ENCODE measurements around the gene TGFBI.
"Not testable (repeated sequence)": the region's sequence is repeated elsewhere in the genome, so short reads cannot be mapped to it uniquely, and the experiment has no call there.

Gene TGFBI

DNA sequence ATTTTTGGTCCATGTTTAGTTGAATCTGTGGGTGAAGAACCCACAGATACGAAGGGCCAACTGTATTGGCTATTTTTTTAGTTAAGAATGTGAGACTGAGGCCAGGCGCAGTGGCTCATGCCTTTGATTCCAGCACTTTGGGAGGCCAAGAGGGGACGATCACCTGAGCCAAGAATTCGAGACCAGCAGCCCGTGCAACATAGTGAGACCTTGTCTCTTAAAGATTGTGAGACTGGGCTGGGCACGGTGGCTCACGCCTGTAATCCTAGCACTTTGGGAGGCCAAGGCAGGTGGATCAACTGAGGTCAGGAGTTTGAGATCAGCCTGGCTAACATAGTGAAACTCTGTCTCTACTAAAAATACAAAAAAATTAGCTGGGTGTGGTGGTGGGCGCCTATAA, 16.2 kb downstream of the TGFBI start:
- not testable (repeated sequence) for DNase-seq (ENCODE audit: low read depth in 2 of 2)

DNA sequence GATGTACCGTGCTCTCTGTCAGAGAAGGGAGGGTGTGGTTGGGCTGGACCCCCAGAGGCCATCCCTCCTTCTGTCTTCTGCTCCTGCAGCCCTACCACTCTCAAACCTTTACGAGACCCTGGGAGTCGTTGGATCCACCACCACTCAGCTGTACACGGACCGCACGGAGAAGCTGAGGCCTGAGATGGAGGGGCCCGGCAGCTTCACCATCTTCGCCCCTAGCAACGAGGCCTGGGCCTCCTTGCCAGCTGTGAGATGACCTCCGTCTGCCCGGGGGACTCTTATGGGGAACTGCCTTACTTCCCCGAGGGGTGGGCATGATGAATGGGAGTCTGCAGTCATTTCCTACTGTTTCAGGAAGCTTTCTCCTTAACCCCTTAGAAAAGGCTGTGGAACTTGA, 17.5 kb downstream of the TGFBI start:
- DNase-seq (ENCODE audit: low read depth in 2 of 2) = no peak

DNA sequence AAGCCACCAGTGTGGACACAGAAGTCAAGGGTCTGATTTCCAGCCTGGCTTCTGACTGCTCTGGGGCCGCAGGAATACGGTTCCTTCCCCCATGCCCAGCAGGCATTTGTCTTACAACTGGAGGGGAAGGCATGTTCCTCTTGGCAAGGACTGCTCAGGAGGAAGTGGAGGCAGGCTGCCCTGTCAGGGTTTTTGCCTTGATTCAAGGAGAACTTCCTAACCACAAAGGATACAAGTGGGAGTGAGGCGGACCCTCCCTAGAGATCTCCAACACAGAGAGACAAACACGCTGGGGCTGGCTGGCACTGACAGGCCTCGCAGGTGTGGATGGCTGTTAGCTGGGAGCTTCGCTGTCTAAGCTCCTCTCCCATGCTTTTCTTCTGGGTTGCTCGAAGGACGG, 19.1 kb downstream of the TGFBI start:
- DNase-seq (ENCODE audit: low read depth in 2 of 2) = no peak

DNA sequence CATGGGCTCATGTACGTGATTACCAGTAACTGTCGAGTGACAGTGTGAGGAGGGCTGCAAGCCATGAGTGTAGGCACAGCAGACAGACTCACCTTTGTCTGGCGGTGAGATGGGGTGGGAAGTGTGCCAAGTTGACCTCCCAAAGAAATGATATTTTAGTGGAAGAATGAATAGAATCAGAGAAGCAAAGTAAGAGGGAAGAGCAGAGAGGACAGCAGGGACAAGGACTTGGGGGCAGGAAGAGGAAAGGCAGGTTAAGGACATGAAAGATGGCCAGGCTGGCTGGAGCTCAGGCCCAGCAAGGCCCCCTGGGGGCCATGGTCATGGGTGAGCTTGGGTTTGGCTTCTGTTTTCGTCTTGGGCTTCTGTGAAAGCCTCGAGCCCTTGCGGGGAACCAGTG, 20.2 kb downstream of the TGFBI start:
- DNase-seq (ENCODE audit: low read depth in 2 of 2) = no peak

DNA sequence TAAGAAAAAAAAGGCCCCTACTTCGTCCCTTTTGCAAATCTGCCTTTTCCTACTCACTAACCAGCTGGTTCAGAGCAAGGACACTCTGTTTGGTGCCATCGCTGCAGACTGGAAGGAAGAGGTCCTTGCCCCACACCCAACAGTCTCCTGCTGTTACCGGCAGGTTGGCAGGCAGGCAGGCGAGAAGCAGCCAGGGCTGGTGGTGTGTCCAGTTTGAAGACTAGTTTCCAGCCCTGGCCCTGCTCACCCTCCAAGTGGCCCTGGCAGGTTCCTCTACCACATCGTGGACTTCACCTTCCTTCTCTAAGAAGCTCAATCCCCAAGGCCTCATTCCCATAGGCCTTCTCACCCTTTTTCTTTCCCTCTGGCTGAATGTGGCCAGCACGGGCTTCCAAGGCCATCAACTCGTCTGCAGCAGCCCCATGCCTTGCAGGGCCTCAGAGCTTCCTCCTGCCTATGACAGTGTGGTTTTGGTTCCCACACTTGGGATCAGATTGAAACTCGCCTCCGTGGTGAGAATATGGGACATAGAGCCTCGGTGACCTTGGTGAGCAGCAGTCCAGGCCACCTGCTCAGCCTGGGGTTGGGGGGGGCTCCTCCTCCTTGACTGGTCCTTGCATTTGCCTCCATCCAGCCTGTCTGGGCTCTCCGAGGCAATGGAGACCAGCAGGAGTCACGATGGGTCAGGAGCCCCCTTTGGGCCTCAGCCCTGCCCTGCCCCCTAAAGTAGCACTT, 22.9 kb downstream of the TGFBI start:
- no peak for DNase-seq (ENCODE audit: low read depth in 2 of 2)

DNA sequence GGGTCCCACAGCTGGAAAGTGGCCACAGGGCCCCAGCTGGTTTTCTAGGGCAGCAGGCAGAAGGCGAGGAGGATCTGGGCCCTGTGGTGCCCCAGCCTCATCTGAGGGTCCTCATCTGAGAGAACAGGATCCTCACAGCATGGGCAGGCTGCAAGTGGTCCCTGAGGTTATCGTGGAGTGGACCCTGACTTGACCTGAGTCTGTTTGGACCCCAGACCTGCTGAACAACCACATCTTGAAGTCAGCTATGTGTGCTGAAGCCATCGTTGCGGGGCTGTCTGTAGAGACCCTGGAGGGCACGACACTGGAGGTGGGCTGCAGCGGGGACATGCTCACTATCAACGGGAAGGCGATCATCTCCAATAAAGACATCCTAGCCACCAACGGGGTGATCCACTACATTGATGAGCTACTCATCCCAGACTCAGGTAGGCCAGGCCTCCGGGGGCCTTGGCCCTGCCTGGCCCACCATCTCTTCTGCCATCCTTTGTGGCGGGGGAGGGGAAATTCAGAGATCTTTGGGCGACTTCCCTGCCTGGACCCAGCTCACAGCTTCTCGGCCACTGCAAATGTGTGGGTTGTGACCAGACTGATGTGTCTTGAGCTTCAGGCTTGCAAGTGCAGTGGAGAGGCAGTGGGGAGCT, 24.0 kb downstream of the TGFBI start:
- no peak for DNase-seq (ENCODE audit: low read depth in 2 of 2)

DNA sequence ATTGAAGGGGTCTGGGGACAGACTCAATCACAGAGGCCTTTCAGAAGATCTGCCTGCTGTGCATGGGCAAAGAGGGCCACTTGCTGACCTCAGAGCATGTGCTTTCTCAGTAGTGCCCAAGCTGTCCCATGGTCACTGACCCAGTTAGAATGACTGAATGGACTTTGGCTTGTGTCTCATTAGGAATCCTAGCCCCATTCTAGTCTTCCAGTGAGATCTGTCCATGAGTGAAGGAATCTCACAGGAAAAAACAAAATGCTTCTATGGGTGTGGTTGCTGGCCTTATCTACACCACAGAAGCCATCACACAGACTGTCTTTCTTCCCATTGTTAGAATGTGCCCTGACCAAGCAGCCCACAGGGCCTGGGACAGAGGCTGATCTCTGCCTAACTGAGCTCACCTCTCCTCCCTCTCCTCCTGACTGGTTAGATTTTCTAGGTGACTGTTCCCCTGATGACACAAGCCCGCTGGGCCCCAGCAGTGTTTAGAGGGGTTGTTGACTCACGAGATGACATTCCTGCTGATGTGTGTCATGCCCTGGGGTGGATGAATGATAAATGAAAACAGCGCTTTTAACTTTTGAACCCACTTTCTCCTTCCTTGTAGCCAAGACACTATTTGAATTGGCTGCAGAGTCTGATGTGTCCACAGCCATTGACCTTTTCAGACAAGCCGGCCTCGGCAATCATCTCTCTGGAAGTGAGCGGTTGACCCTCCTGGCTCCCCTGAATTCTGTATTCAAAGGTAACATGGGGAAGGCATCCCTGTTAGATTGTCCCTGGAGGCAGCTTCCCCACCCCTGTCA, 24.8 kb downstream of the TGFBI start:
- DNase-seq (ENCODE audit: low read depth in 2 of 2) = no peak

DNA sequence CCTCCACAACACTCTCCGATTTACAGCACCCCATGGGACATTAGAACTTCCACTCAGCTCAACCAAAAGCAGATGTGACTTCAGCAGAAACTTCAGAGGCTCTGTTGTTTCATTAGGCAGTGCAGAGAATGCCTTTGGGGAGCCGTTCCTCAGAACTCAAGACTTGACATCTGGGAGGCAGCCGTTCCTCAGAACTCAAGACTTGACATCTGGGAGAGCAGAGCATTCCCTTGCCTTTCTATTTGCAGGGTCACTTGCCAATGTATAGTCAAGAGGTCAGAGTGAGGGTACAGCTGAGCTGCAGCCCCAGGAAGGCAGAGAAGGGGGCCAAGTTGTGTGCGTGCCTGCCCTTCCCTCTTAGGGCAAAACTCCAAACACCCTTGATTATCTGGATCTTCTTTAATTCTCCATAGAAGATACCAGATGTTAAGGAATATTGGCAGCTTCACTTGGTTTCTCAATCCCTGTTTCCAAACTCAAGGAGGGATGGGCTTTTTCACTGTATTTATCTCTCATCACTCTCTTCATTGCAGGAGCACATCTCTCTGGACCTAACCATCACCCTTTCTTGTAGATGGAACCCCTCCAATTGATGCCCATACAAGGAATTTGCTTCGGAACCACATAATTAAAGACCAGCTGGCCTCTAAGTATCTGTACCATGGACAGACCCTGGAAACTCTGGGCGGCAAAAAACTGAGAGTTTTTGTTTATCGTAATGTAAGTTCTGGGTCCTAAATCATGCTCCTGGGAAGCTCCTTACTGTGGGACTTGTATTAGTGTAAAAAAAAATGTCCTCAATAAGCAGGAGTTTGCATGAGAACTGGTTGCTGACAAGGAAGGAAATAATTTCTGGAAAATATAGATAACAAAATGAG, 25.6 kb downstream of the TGFBI start:
- no peak for DNase-seq (ENCODE audit: low read depth in 2 of 2)

DNA sequence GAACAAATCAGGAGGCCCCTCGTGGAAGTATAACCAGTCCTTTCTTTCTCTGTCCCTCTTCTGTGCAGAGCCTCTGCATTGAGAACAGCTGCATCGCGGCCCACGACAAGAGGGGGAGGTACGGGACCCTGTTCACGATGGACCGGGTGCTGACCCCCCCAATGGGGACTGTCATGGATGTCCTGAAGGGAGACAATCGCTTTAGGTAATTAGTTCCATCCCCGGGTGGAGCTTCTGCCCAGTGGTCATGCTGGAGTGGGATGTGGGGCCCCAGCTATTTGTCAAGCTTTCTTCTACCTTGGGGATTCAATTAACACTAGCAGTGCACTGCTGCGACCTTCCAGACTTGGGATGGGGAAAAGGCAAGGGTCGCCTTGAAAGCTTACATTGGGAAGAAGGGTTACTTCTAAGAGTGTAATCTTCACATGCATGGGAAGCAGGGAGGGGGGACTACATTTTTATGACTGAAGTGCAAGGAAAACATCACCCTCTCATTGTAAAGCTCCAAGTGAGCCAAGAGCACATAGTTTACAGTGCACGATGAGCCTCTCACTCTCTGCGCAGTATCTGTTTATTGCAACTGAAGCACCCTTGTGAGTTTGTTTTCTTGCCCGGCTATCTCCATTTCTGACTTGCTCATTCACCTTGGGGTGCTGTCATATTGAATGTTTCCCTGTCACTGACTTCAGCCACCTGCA, 27.0 kb downstream of the TGFBI start:
- DNase-seq (ENCODE audit: low read depth in 2 of 2) = no peak

DNA sequence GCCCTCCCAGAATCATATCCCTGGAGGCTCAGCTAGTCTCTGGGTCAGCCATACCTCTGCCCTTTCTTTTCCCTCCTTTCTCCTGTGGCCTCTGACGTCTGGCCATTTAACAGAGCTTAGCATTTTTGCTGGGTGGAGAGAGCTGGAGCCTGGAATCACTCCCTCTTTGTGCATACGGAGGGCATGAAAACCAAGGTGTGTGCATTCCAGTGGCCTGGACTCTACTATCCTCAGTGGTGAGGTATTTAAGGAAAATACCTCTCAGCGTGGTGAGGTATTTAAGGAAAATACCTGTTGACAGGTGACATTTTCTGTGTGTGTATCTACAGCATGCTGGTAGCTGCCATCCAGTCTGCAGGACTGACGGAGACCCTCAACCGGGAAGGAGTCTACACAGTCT, 27.5 kb downstream of the TGFBI start:
- DNase-seq (ENCODE audit: low read depth in 2 of 2) = no peak

DNA sequence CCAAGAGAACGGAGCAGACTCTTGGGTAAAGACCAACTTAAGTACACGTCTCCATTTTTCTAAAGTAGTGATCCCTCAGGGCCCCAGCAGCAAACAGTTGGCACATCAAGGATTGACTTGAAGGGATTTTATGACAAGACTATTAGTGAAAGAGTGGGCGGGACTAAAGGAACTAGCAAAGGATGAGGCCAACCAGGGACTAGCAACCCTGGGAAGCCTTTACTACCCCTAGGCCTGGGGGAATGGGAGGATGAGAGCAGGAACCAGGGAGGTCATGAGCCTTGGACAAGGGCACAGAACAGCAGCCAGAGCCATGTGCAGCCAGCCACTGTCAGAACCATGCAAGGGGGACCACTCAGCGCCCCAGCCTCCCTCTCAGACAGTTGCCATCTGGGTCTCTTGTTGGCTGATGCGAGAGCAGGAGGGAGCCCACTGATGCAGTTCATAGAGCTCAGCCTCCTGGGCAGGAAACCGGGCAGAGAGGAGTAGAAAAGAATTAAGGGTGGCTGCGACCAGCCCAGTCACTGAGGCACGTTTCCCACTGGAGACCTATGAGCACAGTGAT, 28.1 kb downstream of the TGFBI start:
- DNase-seq (ENCODE audit: low read depth in 2 of 2) = no peak

DNA sequence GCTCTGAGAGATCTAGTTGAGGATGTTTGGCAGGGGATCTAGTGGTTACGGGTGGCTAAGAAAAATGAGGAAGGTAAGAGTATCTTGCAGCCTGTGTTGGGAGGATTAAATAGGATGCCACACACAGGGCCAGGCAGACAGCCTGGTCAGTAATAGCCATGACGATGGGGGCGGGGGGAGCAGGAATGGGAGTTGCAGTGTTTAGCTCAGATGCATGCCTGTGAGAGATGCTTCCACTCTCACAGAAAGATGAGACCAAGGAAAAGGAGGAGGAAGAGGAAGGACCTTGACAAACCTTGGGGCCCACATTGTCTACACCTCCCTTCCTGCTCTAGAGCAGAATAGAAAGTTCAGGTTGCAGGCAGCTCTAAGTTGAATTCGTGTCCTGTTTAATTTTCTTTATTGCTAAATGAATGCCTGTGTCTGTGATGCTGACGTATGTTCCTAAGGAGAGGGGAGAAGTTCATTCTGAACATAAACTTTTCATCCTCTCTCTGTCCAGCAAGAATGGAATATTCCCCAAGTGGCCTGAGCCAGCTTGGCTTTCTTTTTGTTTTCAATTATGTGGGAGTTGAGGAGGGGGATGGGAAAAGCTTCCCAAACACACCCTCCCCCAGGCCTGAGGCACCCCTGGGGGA, 28.7 kb downstream of the TGFBI start:
- DNase-seq (ENCODE audit: low read depth in 2 of 2) = no peak

DNA sequence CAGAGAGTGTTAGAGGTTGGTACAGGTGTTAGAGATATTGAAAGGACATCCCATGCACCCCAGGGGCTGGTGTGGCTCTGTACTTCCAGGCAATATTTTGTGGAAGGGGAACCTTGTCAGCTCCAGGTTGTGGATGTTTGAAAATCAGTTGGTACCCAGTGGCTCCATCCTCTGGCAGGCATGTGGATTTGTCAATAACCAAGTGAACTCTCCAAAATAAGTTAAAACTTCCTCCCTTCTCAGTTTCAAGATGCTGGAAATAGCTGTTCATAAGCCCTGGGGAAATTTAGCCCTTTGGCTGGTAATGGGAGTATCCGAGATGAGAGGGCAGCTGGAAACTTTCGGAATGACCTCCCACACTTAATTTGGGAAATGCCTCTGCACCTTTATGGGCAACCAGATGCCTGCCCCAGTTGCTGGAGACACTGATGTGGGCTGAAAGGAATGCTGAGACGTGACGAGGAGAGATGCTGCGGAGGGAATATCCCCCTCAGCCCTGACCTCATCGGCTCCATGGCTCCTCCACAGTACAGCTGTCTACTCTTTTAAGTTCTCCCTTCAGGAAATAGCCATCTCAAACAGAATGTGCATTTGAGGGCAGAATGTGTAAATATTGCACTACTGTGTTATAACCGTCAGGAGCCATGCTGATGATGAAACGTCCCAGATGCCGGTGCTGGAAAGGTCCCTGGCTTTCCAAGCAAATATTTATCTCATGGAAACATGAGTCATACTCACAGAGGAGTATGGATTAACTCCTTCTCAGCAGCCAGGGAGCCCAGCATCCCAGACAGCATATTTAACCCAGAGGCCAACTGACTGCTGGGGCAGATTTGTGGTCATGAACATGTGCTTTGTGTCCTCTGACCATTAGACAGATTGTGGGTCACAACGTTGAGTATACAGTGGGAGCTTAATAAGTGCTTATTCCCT, 29.5 kb downstream of the TGFBI start:
- no peak for DNase-seq (ENCODE audit: low read depth in 2 of 2)

DNA sequence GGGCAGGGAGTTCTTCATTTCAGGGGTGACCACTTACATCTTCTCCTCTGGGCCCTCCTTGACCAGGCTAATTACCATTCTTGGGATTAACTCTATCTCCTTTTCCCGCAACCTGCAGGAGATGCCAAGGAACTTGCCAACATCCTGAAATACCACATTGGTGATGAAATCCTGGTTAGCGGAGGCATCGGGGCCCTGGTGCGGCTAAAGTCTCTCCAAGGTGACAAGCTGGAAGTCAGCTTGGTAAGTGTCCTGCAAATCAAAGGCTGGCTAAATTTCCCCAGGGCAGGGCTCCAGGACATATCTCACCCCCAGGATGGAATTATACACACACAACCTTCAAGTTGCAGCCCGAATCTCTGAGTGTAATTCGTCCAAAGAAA, 30.2 kb downstream of the TGFBI start:
- DNase-seq (ENCODE audit: low read depth in 2 of 2) = no peak

DNA sequence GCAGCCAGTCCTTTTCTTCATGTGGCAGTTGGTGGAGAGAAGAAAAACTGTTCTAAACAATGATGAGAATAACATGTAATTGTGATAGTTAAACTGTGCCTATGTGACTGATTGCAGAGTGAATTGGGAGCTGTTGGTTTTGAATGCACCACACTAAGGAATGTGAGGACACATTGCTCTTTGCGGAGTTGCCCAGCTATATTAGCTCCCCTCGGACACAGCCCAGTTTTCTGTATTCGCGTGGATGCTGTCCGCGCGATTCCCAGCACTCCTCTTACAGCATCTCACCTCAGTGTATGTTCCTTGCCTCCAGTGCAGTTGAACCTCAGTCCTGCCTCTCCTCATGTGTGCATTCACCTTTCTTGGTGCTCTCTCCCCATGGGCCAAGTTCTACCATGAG, 32.2 kb downstream of the TGFBI start:
- no peak for DNase-seq (ENCODE audit: low read depth in 2 of 2)

DNA sequence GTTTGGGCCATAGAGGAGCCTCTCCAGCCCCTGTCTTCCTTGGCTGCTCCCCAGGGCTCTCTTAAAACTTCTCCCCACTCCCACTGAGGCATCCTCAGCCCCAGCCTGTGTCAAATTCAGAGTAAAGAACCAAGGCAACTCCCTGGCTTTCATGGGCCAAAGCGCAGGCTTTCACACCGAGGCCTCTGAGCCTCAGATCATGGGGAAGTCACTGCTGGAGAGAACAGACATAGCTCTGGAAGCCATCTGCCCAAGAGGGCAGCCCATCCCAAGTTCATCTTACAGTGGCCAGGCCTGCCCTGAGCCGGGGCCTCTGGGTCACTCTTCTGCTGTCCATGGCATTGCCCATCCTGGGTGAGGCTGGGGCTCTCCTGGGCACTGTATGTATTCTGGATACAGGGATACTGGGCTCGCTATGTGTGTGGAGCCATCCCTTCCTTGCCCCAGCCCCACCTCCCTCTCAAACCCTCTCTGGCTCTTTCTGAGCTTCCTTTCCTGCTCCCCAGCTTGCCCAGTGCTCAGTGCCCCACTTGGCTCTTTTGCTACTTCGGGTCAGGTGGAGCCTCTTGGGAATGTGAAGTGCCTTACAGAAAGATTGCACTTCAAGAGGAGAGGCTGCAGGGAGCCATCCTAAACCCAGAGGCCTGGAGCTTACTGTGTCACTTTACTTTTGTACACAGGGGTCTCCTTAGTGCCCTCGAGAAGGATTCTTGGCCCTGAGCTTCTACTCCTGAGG, 33.0 kb downstream of the TGFBI start:
- no peak for DNase-seq (ENCODE audit: low read depth in 2 of 2)

DNA sequence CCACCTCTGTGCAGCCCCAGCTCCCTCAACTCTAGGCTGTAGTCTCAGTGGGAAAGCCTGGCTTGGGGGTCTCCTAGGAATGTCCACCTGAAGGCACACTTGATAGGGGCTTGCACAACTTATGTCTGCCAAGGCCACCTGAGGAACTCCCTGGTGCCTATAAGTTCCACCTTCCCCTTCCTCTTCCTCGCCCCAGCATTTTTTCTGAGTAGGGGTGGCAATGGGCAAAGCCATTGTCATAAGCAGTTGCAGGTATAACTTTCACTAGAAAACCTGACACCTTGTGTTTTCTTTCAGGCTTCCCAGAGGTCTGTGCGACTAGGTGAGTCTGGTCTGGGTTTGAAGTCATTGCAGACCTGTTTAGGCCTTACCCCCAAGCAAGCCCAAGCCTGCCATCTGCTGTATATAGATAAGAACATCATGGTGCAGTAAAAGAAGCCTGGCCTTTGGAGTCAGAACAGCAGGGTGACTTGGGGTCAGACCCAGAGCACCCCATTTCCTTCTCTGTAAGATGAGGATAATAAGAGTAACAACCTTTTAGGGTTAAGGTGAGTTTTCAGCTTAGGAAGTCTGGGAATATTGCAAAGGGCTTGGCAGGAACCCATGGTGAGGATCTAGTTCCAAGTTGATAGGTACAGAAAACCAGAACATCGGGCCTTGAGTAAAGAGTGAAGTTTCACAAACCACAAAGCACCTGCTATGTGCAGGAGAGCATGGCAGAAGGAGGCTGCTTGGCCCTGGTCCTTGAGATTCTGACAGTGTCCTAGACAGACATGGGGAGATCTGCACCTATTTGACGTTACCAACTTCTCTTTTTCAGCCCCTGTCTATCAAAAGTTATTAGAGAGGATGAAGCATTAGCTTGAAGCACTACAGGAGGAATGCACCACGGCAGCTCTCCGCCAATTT, 33.8 kb downstream of the TGFBI start:
- DNase-seq (ENCODE audit: low read depth in 2 of 2) = no peak
